NT2/D1 (cell line): ENCODE results near the gene EFR3B.

ENCODE experiments used
- DNase-seq: peaks from one replicate; pipeline ENCODE4 v3.0.0-alpha.2; 2011; ENCODE audit warnings: low read depth, low spot score
- H3K27me3 ChIP-seq: 2 replicates; pipeline ENCODE4 v1.6.0; 2011; ENCODE audit warnings: mild to moderate bottlenecking; ENCODE audit not compliant: insufficient read length, insufficient read depth
- H3K36me3 ChIP-seq: 2 replicates; pipeline ENCODE4 v1.6.1; 2011; ENCODE audit warnings: mild to moderate bottlenecking, low read length, mixed read lengths; ENCODE audit not compliant: insufficient read depth, insufficient read length
- H3K4me1 ChIP-seq: 2 replicates; pipeline ENCODE4 v1.5.1; 2011; ENCODE audit not compliant: insufficient read depth, insufficient read length
- H3K4me3 ChIP-seq: 2 replicates; pipeline ENCODE4 v1.5.1; 2011; ENCODE audit warnings: low read depth; ENCODE audit not compliant: insufficient read length
- H3K9ac ChIP-seq: 2 replicates; pipeline ENCODE4 v1.6.0; 2011; ENCODE audit warnings: low read depth; ENCODE audit not compliant: insufficient read length
- H3K9me3 ChIP-seq: 2 replicates; pipeline ENCODE4 v1.5.1; 2011; ENCODE audit warnings: mild to moderate bottlenecking, low read length; ENCODE audit not compliant: insufficient read depth
- SUZ12 ChIP-seq: IDR thresholded peaks from 2 replicates; pipeline ENCODE4 v1.6.1; 2011; ENCODE audit not compliant: insufficient read length, insufficient read depth; ENCODE audit errors: extremely low read depth
- YY1 ChIP-seq: IDR thresholded peaks from 2 replicates; pipeline ENCODE4 v1.6.1; 2011; ENCODE audit not compliant: insufficient read length, insufficient read depth
- ZNF274 ChIP-seq: IDR thresholded peaks from 2 replicates; pipeline ENCODE4 v1.6.1; 2011; ENCODE audit warnings: mild to moderate bottlenecking, low read depth, low read length

EFR3B gene

DNA sequence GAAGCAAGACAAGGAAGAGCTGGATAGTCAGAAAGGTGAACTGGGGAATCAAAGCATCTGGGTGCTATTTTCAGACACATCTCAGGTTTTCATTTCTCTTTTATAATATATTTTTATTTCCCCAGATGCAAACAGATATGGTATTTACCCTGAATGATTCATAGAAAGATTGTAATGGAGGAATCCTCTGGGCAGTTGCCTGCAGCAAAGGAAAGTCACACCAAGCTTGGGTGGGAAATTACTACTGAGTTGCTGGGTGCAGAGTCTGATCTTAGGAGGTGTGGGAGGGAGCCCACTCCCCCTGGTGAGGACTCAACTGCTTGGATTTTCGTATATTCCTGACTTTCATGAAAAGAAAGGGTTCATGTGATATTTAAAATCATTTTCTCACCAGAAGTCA, 2.1 kb downstream of the EFR3B start:
- Histone ChIP-seq H3K9ac (no peak overlapping the region), H3K4me1 (peaks cover 5% of the 10 kb centered on the region), H3K4me3 (no peak overlapping the region), H3K27me3 (peaks cover 32% of the 10 kb centered on the region), H3K9me3 (no peaks in the 10 kb centered on the region), H3K36me3 (no peaks in the 10 kb centered on the region)
- no peak for TF ChIP-seq ZNF274
- no peak for DNase-seq

DNA sequence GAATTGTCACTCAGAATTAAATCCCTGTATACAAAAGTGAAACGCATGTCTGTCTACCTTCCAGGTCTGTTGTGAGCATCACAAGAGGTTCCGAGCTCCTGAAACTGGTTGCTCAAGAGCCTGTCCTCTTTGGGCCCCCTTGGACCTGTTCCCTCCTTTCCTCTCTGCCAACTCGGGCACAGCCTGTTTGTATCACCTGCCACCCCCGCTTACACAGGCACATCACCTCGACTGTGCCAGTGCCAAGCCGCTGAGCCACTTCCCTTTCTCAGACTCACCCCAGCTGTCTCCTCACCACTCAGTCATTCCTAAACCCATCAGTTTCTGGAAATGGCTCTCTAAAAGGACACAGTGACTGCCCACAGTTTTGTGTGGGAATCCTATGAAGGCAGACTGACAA, 3.1 kb downstream of the EFR3B start:
- DNase-seq = no peak
- H3K27me3 ChIP-seq = peaks cover 30% of the 10 kb centered on the region
- H3K36me3 ChIP-seq = no peaks in the 10 kb centered on the region
- no peak overlapping the region for H3K9ac ChIP-seq
- H3K9me3 ChIP-seq = no peaks in the 10 kb centered on the region
- TF ChIP-seq YY1 = no peak
- TF ChIP-seq ZNF274 = no peak
- TF ChIP-seq SUZ12 = no peak
- H3K4me1 ChIP-seq = peaks cover 5% of the 10 kb centered on the region
- no peak overlapping the region for H3K4me3 ChIP-seq

DNA sequence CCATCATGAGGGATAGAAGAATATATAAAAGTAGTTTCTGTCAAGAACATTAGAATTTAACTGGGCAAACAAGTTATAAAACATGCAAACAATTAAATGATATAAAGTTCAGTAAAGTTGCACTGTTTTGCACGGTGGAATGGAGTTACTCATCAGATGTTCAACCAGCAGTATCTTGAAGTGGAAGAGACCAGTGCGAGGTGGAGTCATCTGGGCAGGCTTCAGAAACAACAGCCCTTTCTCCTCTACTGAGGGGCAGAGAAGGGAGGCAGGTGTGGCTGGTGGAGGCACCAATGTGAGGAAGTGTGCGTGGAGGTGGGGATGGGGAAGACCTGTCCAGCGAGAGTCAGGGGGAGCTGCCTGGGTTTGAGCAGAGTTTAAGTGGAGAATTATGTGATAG, 7.5 kb downstream of the EFR3B start:
- TF ChIP-seq SUZ12 (no peak), ZNF274 (no peak), YY1 (no peak)
- Histone ChIP-seq H3K9ac (no peak overlapping the region), H3K9me3 (no peaks in the 10 kb centered on the region), H3K27me3 (no peaks in the 10 kb centered on the region), H3K4me1 (no peaks in the 10 kb centered on the region), H3K36me3 (no peaks in the 10 kb centered on the region), H3K4me3 (no peak overlapping the region)
- no peak for DNase-seq

DNA sequence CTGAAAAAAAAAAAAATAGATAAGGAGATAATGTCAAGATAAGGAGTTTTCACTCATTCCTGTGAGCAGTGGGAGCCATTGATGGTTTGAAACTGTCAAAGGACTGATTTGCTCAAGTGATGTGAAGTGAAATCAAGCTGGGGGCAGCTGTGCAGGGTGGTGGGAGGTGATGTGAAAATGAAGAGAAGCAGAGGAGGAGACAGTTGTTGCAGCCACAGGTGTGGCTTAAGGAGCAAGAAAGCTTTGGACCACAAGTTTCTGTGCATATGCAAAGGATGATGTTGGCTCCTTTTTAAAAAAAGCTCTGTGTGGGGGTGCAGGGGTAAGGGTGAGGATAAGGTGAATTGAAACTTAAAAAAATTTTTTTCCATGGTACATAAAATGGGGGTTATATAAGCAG, 8.3 kb downstream of the EFR3B start:
- H3K9me3 ChIP-seq = no peaks in the 10 kb centered on the region
- no peak overlapping the region for H3K4me3 ChIP-seq
- TF ChIP-seq SUZ12 (no peak), YY1 (no peak), ZNF274 (no peak)
- DNase-seq = no peak
- H3K4me1 ChIP-seq = no peaks in the 10 kb centered on the region
- no peaks in the 10 kb centered on the region for H3K27me3 ChIP-seq
- no peaks in the 10 kb centered on the region for H3K36me3 ChIP-seq
- no peak overlapping the region for H3K9ac ChIP-seq

DNA sequence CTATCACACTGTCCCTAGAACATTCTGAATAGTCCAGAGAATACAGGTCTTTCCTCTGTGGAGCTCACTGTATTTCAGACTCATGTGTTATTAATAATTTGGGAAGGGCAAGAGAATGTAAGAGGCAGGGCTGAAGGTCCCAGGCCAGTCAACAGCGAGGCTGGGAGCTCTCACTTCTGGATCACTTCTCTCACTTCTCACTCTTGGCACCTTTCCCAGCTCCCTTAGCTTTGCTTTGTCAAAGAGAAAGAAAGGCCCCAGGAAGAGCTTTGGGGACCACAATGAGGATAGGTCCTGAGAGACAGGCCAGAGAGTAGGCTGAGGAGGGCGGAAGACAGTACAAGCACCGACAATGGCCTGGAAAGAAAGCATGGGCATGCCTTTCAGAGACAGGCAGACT, 11.2 kb downstream of the EFR3B start:
- TF ChIP-seq YY1 (no peak), ZNF274 (no peak), SUZ12 (no peak)
- Histone ChIP-seq H3K4me1 (no peaks in the 10 kb centered on the region), H3K27me3 (no peaks in the 10 kb centered on the region), H3K9me3 (no peaks in the 10 kb centered on the region), H3K9ac (no peak overlapping the region), H3K4me3 (no peak overlapping the region), H3K36me3 (no peaks in the 10 kb centered on the region)
- DNase-seq = no peak

DNA sequence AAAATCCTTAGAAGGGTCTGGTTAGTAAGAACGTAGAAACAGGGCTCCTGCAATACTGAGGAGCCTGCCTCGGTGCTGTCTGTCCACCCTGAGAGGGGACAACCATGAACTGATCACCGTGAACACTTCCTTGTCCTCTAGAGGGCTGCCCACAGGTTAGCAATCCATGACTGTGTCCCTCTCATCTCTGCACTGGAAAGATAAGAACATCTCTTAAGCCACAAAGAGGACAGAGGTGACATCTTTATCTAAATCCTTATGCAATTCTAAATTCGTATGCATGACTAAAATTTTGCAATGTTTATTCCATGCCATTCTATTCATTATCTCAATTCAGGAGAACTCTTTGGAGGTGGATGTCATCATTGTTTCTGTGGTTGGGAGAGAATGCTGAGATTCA, 12.8 kb downstream of the EFR3B start:
- TF ChIP-seq YY1 = no peak
- no peak for TF ChIP-seq ZNF274
- TF ChIP-seq SUZ12 = no peak
- no peaks in the 10 kb centered on the region for H3K36me3 ChIP-seq
- no peak overlapping the region for H3K4me3 ChIP-seq
- H3K9ac ChIP-seq = no peak overlapping the region
- no peaks in the 10 kb centered on the region for H3K4me1 ChIP-seq
- H3K9me3 ChIP-seq = no peaks in the 10 kb centered on the region
- no peak for DNase-seq
- no peaks in the 10 kb centered on the region for H3K27me3 ChIP-seq

DNA sequence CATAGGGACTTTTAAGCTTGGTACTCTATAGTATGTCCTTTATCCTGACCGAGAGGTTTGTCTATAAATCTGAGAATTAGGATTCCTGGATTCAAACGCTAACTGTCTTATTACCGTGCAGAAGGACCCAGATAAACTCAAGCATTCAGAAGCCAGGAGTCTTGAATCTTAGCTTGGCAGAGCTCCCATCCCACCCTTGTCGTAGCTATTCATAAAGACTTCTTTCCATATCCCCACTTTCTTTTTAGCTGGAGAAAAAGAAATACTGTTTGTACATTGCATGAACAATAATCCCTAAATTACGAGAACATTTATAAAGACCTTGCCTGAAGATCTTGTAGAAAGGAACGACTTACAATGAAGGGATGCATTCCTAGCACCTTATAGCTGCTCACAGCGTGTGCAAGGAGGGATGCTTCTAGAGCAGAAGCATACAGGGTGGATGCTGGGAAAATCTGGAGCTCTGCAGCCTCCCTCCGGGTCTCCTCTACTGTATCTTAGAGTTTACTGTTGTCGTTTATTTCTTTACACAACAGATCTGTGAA, 13.6 kb downstream of the EFR3B start:
- H3K4me3 ChIP-seq = no peak overlapping the region

More for the DNA sequence above, 13.6 kb downstream of the EFR3B start:
- no peaks in the 10 kb centered on the region for H3K4me1 ChIP-seq
- no peak overlapping the region for H3K9ac ChIP-seq
- H3K9me3 ChIP-seq = no peaks in the 10 kb centered on the region
- H3K36me3 ChIP-seq = no peaks in the 10 kb centered on the region
- TF ChIP-seq YY1 (no peak), ZNF274 (no peak), SUZ12 (no peak)
- no peaks in the 10 kb centered on the region for H3K27me3 ChIP-seq
- no peak for DNase-seq
